ENCODE data around the gene BLVRB.
"Not testable (repeated sequence)": the region's sequence is repeated elsewhere in the genome, so short reads cannot be mapped to it uniquely, and the experiment has no call there.

The BLVRB gene

DNA sequence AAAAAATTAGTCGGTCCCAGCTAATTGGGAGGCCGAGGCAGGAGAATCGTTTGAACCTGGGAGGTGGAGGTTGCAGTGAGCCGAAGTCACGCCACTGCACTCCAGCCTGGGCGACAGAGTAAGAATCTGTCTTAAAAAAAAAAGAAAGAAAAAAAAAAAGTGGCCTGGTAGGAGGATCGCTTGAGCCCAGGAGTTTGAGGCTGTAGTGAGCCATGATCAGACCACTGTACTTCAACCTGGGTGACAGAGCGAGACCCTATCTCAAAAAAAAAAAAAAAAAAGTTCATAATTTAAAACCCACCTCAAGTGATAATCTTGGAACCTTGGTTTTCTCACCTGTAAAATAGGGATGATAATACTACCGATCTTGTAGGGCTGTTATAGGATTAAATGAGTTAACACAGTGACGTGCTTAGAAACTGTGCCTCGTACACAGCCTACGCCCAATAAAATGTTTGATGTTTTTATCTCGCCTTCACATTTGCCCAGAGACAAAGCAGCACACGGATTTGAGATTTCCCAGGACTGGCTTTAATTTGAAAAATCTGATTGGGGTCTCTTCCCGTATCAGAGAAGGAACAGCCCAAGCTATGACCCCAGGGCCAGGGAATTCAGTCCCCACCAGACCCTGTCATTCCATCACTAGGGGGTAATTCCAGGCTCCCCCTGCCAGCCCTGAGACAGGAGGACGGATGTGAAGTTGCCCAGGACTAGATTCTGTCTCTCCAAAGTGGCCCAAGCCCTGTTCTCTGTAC is 43.4 kb downstream of the BLVRB start:
- DNase-seq = no peak

- DNase-seq = peak; percentile 97
Observed at GRCh38 chr19:40420766-40421765, 44.5 kb downstream of the BLVRB start.

DNA sequence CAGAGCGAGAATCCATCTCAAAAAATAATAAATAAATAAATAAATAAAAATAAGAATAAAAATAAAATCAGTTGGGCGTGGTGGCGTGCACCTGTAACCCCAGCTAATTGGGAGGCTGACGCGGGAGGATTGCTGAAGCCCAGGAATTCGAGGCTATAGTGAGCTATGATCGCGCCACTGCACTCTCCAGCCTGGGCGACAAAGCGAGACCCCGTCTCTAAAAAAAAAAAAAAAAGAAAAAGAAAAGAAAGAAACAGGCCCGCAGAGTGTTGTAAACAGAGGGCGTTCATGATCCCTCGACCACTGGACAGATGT is 45.1 kb downstream of the BLVRB start:
- no peak for DNase-seq

DNA sequence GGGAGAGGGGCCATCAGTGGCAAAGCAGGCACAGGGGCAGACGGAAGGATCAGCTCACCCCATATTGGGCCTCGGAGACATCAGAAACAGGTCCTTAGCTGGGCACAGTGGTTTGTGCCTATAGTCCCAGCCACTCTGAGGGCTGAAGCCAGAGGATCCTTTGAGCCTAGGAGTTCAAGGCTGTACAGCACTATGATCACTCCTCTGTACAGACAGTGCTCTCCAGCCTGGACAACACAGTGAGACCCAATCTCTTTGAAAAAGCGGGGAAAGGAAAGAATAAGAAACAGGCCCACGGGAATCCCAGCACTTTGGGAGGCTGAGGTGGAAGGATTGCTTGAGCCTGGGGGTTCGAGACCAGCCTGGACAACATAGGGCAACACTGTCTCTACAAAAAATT is 45.8 kb downstream of the BLVRB start:
- DNase-seq = no peak

GRCh38 chr19:40419066-40419612 is 46.4 kb downstream of the BLVRB start:
- DNase-seq = no peak

DNA sequence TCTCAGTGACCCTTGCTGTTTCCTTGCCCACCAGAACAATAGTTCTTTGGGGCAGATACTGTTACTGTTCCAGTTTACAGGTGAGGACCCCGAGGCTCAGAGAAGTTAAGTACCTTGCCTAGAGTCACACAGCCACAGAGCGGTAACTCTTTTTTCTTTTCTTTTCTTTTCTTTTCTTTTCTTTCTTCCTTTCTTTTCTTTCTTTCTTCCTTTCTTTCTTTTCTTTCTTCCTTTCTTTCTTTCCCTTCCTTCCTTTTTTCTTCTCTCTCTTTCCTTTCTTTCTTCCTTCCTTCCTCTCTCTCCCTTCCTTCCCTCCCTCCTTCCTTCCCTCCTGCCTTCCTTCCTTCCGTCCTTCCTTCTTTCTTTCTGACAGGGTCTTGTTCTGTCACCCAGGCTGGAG is 47.5 kb downstream of the BLVRB start:
- no peak for DNase-seq

GRCh38 chr19:40417643-40417981 is 47.9 kb downstream of the BLVRB start:
- no peak for DNase-seq

DNA sequence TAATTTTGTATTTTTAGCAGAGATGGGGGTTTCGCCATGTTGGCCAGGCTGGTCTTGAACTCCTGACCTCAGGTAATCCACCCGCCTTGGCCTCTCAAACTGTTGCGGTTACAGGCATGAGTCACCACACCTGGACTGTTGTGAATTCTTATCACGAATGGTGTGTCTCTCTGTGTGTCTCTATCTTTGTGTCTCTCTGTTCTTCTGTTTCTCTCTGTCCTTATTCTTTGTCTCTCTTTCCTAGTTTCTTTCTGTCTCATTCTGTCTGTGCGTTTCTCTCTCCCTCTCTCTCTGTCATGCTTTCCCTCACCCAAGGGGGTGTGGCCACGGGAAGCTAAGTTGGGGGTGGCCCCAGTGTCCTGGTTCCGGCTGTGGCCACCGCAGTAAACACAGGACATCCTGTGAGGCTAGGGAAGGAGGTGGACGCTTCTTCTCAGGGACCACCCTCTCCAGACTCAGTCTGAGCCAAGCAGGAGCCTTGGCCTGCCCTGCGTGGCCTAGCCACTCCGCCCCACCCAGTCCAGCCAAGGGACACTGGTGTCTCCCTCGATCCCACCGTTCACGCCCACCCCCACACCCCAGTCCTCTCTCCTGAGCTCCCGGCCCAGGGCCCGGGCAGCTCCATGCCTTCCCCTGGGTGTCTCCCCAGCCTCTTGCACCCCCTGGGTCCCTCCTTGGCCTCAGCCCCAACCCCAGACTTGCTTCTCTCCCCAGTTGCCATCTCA is 48.5 kb downstream of the BLVRB start:
- no peak for DNase-seq

GRCh38 chr19:40415768-40416167 is 49.8 kb downstream of the BLVRB start:
- no peak for DNase-seq

- no peak for DNase-seq
Observed at GRCh38 chr19:40414542-40415535, 50.7 kb downstream of the BLVRB start.

DNA sequence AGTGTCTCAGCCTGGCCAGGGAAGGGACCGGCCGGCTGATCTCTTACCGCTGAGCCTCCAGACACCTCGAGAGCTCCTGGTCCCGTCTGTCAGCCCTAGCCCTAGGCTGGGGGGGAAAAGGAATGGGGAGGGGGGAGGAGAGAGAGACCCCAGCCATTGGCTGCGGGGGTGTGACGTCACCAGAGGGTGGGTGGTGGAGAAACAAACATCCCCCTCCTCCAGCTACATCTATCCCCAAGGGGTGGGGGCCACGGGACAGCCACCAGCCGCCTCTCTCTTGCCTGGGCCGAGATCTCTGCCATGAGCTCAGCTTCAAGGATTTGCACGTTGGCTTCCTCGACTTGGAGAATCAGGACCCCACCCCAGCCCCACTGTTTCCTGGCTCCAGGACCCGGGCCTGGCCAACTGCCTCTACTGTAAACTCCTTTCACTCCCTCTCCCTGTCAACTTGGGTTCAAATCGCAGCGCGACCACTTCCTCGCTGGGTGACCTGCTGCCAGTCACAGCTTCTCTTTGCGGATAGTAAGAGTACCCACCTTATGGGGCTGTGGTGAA is 52.2 kb downstream of the BLVRB start, which contains the start of gene PRX:
Gene PRX, minus strand, starts transcription at position 88 of the 555 bp plus-strand sequence. CDS start 5,446 bp downstream, outside the sequence.
- no peak for DNase-seq

DNA sequence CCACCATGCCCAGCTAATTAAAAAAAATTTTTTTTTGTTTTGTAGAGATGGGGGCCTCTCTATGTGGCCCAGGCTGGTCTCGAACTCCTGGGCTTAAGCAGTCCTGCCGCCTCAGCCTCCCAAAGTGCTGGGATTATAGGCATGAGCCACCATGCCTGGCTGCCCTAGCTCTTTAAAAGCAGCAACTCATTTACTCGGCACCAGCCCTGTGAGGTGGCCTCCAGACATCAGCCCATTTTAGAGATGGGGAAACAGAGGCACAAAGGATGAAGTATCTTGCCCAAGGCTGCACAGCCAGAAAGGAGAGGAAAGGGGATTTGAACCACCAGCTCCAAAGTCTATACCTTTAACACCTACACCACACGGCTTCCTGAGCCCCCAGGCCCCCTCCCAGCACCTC is 52.7 kb downstream of the BLVRB start:
- no peak for DNase-seq

- no peak for DNase-seq
Observed at GRCh38 chr19:40411958-40412499, 53.5 kb downstream of the BLVRB start.

GRCh38 chr19:40411125-40411842 is 54.3 kb downstream of the BLVRB start:
- no peak for DNase-seq

GRCh38 chr19:40410030-40410389 is 55.5 kb downstream of the BLVRB start:
- no peak for DNase-seq

GRCh38 chr19:40408598-40408925 is 57.0 kb downstream of the BLVRB start:
- DNase-seq = not testable (repeated sequence)

DNA sequence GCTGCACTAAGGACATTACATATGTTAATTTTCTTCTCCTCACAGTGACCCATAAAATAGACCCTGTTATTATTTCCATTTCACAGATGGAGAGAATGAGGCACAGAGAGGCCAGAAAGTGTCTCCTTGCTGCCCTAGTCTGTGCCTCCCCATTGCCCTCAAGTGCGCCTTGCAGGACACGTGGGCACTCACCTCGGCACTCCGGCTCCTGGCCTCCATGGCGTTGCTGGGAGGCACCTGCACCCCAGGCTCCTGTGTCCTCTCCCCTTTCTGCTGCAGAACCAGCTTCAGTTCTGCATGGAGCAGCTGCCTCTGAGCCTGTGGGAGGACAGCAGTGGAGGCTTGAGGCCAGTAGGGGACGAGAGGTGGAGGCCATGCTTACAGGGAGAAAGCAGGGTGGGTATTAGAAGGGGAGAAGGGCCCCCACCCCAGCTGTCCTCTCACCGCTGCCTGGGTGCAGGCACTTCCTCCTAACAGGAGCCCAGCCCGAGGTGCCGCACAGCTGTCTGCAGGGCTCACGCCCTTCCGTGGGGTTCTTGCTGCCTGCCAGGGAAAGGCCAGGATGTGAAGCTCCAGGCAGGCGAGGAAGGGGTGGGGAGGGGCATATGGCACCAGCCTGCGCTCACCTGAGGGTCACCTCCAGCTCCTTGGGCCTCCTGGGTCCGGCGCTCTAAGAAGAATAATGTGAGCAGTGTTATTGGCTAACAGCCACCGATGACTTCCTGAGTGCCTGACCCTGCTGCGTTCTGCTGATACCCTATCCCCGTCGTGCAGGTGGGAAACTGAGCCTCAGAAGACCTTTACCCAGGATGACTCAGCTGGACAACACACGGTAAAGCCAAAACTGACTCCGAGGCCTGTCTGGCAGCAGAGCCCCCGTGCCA is 57.6 kb downstream of the BLVRB start:
- no peak for DNase-seq

DNA sequence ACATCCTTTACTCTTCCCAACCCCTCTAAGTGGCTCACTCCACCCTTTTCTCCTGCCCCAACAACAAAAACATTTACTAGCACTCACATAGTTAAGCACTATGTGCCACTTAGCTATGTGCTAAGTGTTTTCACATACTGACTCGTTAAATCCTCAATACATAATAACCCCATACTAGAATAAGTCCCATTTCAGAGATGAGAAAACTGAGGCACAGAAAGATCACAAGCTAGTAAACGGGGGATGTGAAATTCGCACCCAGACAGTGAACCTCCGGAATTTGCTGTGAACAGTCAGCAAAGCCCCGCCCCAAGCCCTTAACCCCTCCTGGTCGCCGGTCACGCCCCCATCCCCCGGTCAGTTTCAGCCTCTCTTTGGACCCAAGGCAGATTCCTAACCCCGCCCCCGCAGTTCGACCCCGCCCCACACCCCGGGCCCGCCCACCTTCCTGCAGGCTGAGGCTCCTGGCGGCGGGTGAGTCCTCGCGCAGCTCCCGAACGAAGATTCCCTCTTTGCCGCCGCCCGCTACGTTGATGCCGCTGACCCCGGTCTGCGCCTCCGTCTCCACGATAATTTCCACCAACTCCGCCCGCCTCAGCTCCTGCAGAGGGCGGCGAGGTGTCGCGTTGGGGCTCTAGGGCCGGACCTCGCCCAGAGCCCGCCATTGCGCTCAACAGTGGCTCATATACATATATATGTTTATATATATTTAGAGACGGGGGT is 62.1 kb downstream of the BLVRB start:
- peak; percentile 94 for DNase-seq

- DNase-seq = no peak
Observed at GRCh38 chr19:40400559-40400958, 65.0 kb downstream of the BLVRB start.

Data from DMS53 (cell line).